Panc1 (cell line): ENCODE measurements around the gene LRP11.
"Not testable (repeated sequence)": the region's sequence is repeated elsewhere in the genome, so short reads cannot be mapped to it uniquely, and the experiment has no call there.

Source experiments
- CTCF ChIP-seq: fragments of 450-650 bp; IDR thresholded peaks from 2 replicates; pipeline ENCODE4 v1.5.1; 2017; ENCODE audit warnings: mild to moderate bottlenecking
- POLR2AphosphoS5 ChIP-seq: IDR thresholded peaks from 2 replicates; pipeline ENCODE4 v1.6.1; 2012; ENCODE audit warnings: mild to moderate bottlenecking, low read depth, low read length, moderate library complexity

- TF ChIP-seq CTCF, POLR2AphosphoS5: not testable (repeated sequence)
Observed at GRCh38 chr6:149862424-149862738, 1.8 kb downstream of the LRP11 start.
